GM12874 (cell line): ENCODE data around the gene LACTBL1.

Source experiments
- CTCF ChIP-seq: IDR thresholded peaks from 2 replicates; pipeline ENCODE4 v1.5.1; 2011; ENCODE audit warnings: low read depth, mild to moderate bottlenecking, control low read depth, low read length, moderate library complexity; ENCODE audit not compliant: insufficient read depth

LACTBL1 gene

GRCh38 chr1:22920734-22921451 is 51.8 kb downstream of the LACTBL1 start:
- TF ChIP-seq CTCF, result no peak

- no peak for TF ChIP-seq CTCF
Observed at GRCh38 chr1:22920026-22920733, 52.5 kb downstream of the LACTBL1 start.

GRCh38 chr1:22919341-22920025 is 53.2 kb downstream of the LACTBL1 start:
- TF ChIP-seq CTCF, result no peak

GRCh38 chr1:22918644-22919043 is 54.0 kb downstream of the LACTBL1 start:
- no peak for TF ChIP-seq CTCF

GRCh38 chr1:22917989-22918388 is 54.7 kb downstream of the LACTBL1 start:
- no peak for TF ChIP-seq CTCF

GRCh38 chr1:22916471-22916820 is 56.2 kb downstream of the LACTBL1 start:
- no peak for TF ChIP-seq CTCF

GRCh38 chr1:22915816-22916470 is 56.7 kb downstream of the LACTBL1 start:
- no peak for TF ChIP-seq CTCF
